ENCODE results near the gene VMAC. TPM values are rescaled to one million over a fixed set of nuclear protein-coding genes. Genes with fewer than 3 reads are reported as not detected.

Gene VMAC
- total and polyA plus RNA-seq, 2 donors (not counting 1 experiment from before 2014, with no cell fraction given) = 27.1 to 27.2 TPM

GRCh38 chr19:5880196-5880595 lies 24.5 kb upstream of the VMAC start:
- no peak overlapping the region for H3K27ac Mint-ChIP-seq
- Histone ChIP-seq H3K4me2 (replicated peaks; ENCODE audit: low read depth, low read length, poor library complexity, severe bottlenecking) (no peak overlapping the region), H3K4me3 (ENCODE audit: control extremely low read depth in 1 of 5, extremely low read depth in 1 of 5, insufficient read depth in 1 of 5, low read depth in 2 of 5, low read length in 4 of 5) (no peak overlapping the region), H3K27ac (ENCODE audit: low read length in 2 of 2) (no peak overlapping the region), H3K36me3 (replicated peaks in 1 of 2; ENCODE audit: control extremely low read depth in 1 of 2, control insufficient read depth in 1 of 2, extremely low read depth in 1 of 2, insufficient read depth in 2 of 2, low read length in 1 of 2) (no peaks in the 10 kb centered on the region), H3K4me1 (ENCODE audit: control insufficient read depth in 2 of 2, insufficient read depth in 2 of 2, low read length in 2 of 2) (no peaks in the 10 kb centered on the region), H4K20me1 (ENCODE audit: control insufficient read depth, insufficient read depth, low read length, poor library complexity, severe bottlenecking) (no peaks in the 10 kb centered on the region), H3K9me3 (ENCODE audit: control extremely low read depth in 1 of 3, control insufficient read depth in 2 of 3, insufficient read depth in 1 of 3, low read length in 2 of 3) (peaks cover 0 to 5% (median 0%) of the 10 kb centered on the region in 3 donors), H3K9ac (ENCODE audit: low read length) (no peak overlapping the region), H2AFZ (ENCODE audit: insufficient read depth, low read depth, low read length, poor library complexity, severe bottlenecking) (no peak overlapping the region), H3K79me2 (ENCODE audit: control insufficient read depth, insufficient read depth, low read length) (no peaks in the 10 kb centered on the region), H3K27me3 (replicated peaks in 1 of 4; ENCODE audit: control extremely low read depth in 1 of 4, control insufficient read depth in 3 of 4, insufficient read depth in 4 of 4, low read length in 3 of 4) (peaks cover 0 to 12% (median 1%) of the 10 kb centered on the region in 4 experiments)
- no peak for ATAC-seq (ENCODE audit: low read depth)
- peaks cover 21% of the 10 kb centered on the region for H3K27me3 Mint-ChIP-seq
- H3K4me3 Mint-ChIP-seq = no peak overlapping the region
- POLR2A ChIA-PET = no interaction called here
- no peaks in the 10 kb centered on the region for H3K9me3 Mint-ChIP-seq (ENCODE audit: insufficient read depth)
- 81% methylated on average over 2 of the region's 6 CpGs for WGBS (ENCODE audit: insufficient coverage)
- intact Hi-C loops (cut with micrococcal nuclease) = no loop called here
- TF ChIP-seq EZH2 (IDR thresholded peaks at IDR 0.05; ENCODE audit: borderline replicate concordance, insufficient read depth, low read depth, low read length, poor library complexity, severe bottlenecking) (no peak), CTCF (IDR thresholded peaks at IDR 0.05) (no peak)
- CTCF ChIA-PET = no interaction called here
- DNase-seq = no peak
- peaks cover 2% of the 10 kb centered on the region for H3K4me1 Mint-ChIP-seq

- H3K4me1 ChIP-seq (ENCODE audit: control insufficient read depth in 2 of 2, insufficient read depth in 2 of 2, low read length in 2 of 2) = no peaks in the 10 kb centered on the region
- H3K9me3 Mint-ChIP-seq (ENCODE audit: insufficient read depth) = no peaks in the 10 kb centered on the region
- TF ChIP-seq EZH2 (IDR thresholded peaks at IDR 0.05; ENCODE audit: borderline replicate concordance, insufficient read depth, low read depth, low read length, poor library complexity, severe bottlenecking) (no peak), CTCF (IDR thresholded peaks at IDR 0.05) (no peak)
- H3K79me2 ChIP-seq (ENCODE audit: control insufficient read depth, insufficient read depth, low read length) = no peaks in the 10 kb centered on the region
- no peaks in the 10 kb centered on the region for H3K36me3 ChIP-seq (replicated peaks in 1 of 2; ENCODE audit: control extremely low read depth in 1 of 2, control insufficient read depth in 1 of 2, extremely low read depth in 1 of 2, insufficient read depth in 2 of 2, low read length in 1 of 2)
- ChIA-PET CTCF (no interaction called here), POLR2A (no interaction called here)
- H3K27me3 Mint-ChIP-seq = peaks cover 24% of the 10 kb centered on the region
- no peak overlapping the region for H3K4me2 ChIP-seq (replicated peaks; ENCODE audit: low read depth, low read length, poor library complexity, severe bottlenecking)
- H3K27ac ChIP-seq (ENCODE audit: low read length in 2 of 2) = no peak overlapping the region
- H2AFZ ChIP-seq (ENCODE audit: insufficient read depth, low read depth, low read length, poor library complexity, severe bottlenecking) = no peak overlapping the region
- H3K4me3 ChIP-seq (ENCODE audit: control extremely low read depth in 1 of 5, extremely low read depth in 1 of 5, insufficient read depth in 1 of 5, low read depth in 2 of 5, low read length in 4 of 5) = no peak overlapping the region
- H4K20me1 ChIP-seq (ENCODE audit: control insufficient read depth, insufficient read depth, low read length, poor library complexity, severe bottlenecking) = no peaks in the 10 kb centered on the region
- H3K9ac ChIP-seq (ENCODE audit: low read length) = no peak overlapping the region
- no peak for ATAC-seq (ENCODE audit: low read depth)
- peaks cover 0 to 12% (median 1%) of the 10 kb centered on the region in 4 experiments for H3K27me3 ChIP-seq (replicated peaks in 1 of 4; ENCODE audit: control extremely low read depth in 1 of 4, control insufficient read depth in 3 of 4, insufficient read depth in 4 of 4, low read length in 3 of 4)
- whole genome bisulfite sequencing (ENCODE audit: insufficient coverage) = 29% methylated on average over 14 of the region's 15 CpGs
- H3K4me3 Mint-ChIP-seq = no peak overlapping the region
- peaks cover 2% of the 10 kb centered on the region for H3K4me1 Mint-ChIP-seq
- intact Hi-C loops (cut with micrococcal nuclease) = no loop called here
- peaks cover 0 to 5% (median 0%) of the 10 kb centered on the region in 3 donors for H3K9me3 ChIP-seq (ENCODE audit: control extremely low read depth in 1 of 3, control insufficient read depth in 2 of 3, insufficient read depth in 1 of 3, low read length in 2 of 3)
- no peak overlapping the region for H3K27ac Mint-ChIP-seq
- DNase-seq = no peak
Observed at GRCh38 chr19:5880604-5881078, 24.0 kb upstream of the VMAC start.

All from B cell (primary cell).